IMR-90 (cell line): ENCODE results near the gene DNMT3B.

Experiments
- BHLHE40 ChIP-seq: fragments of 150-350 bp; IDR thresholded peaks from 2 replicates; pipeline ENCODE4 v1.6.1; 2016; ENCODE audit warnings: mild to moderate bottlenecking, low read depth, low read length
- CEBPB ChIP-seq: IDR thresholded peaks from 2 replicates; pipeline ENCODE4 v1.6.1; 2012; ENCODE audit warnings: low read depth, low read length, improper control_type of control experiment
- CHD1 ChIP-seq: IDR thresholded peaks from 2 replicates; pipeline ENCODE4 v1.6.1; 2012; ENCODE audit warnings: low read depth, low read length, improper control_type of control experiment
- MAFK ChIP-seq: IDR thresholded peaks from 2 replicates; pipeline ENCODE4 v1.6.1; 2012; ENCODE audit warnings: low read depth, low read length, improper control_type of control experiment
- MAZ ChIP-seq: IDR thresholded peaks from 2 replicates; pipeline ENCODE4 v1.6.1; 2012; ENCODE audit warnings: low read depth, mild to moderate bottlenecking, low read length, improper control_type of control experiment, moderate library complexity, borderline replicate concordance
- MXI1 ChIP-seq: IDR thresholded peaks from 2 replicates; pipeline ENCODE4 v1.6.1; 2012; ENCODE audit warnings: low read depth, mild to moderate bottlenecking, low read length, moderate library complexity, borderline replicate concordance
- NFE2L2 ChIP-seq: fragments of 150-350 bp; IDR thresholded peaks from 2 replicates; pipeline ENCODE4 v1.6.1; 2016; ENCODE audit warnings: low read depth, mild to moderate bottlenecking, low read length
- POLR2A ChIP-seq: IDR thresholded peaks from 2 replicates; pipeline ENCODE4 v1.6.1; 2012; ENCODE audit warnings: mild to moderate bottlenecking, low read depth, low read length
- RAD21 ChIP-seq: IDR thresholded peaks from 2 replicates; pipeline ENCODE4 v1.6.1; 2012; ENCODE audit warnings: low read length, improper control_type of control experiment
- RCOR1 ChIP-seq: IDR thresholded peaks from 2 replicates; pipeline ENCODE4 v1.6.1; 2012; ENCODE audit warnings: mild to moderate bottlenecking, low read length, improper control_type of control experiment; ENCODE audit not compliant: insufficient replicate concordance
- RFX5 ChIP-seq: IDR thresholded peaks from 2 replicates; pipeline ENCODE4 v1.8.0; 2012; ENCODE audit warnings: low read depth, mild to moderate bottlenecking, low read length, moderate library complexity
- SMC3 ChIP-seq: fragments of 150-350 bp; IDR thresholded peaks from 2 replicates; pipeline ENCODE4 v1.6.1; 2016; ENCODE audit warnings: low read depth, mild to moderate bottlenecking, antibody characterized with exemption, low read length, moderate library complexity
- TF ChIP-seq, protein P1 (sequence below): conservative IDR thresholded peaks from 2 replicates; pipeline ENCODE4 v1.5.1; 2012; ENCODE audit warnings: mild to moderate bottlenecking, low read depth, low read length, improper control_type of control experiment
- TF ChIP-seq, protein P2 (sequence below): fragments of 150-350 bp; IDR thresholded peaks from 2 replicates; pipeline ENCODE4 v1.6.1; 2017; ENCODE audit warnings: mild to moderate bottlenecking, antibody characterized with exemption, low read length, low read depth

DNA sequence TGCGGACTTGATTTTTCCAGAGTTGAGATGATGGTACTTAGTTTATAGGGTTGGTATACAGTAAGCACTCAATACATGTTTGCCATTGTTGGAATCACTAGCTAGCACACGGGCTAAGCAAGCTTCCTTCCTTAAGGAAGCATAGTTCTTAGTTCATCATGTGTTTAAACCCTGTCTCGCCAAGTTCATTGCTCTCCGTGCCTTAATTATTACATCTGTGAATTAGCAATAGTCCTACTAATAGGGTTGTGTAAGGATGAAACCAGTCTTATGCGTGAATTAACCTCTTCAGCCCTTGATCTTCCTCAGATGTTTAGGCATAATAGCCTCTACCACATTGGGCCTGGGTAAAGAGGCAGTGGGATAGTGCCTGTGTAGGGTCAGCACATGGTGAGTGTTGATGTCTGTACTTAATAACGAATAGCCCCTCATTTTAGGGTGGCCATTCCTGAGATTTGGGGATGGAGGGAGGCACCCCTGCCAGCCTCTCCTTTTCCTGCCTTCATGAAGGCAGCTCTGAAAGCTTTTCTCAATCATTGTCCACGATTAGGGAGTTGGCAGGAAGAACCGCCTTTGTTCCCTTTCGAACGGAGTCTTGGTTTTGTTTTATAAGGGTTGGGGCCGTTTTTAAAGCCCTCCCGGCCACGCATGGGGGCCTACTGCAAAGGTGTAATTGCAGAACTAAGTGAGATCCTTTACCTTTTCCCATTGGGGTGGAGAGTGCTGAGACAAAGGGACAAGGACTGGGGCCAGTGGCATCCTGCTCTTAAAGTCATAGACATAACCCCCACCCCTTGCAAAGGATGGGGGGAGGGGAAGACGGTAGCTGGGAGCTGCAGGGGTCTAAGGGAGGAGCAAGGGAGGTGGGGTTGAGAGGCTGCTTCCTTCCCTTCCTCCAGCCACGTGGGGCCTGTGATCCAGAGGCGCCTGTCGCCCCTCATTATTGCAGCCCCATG, 2.1 kb downstream of the DNMT3B start:
- TF ChIP-seq, protein P1, sequence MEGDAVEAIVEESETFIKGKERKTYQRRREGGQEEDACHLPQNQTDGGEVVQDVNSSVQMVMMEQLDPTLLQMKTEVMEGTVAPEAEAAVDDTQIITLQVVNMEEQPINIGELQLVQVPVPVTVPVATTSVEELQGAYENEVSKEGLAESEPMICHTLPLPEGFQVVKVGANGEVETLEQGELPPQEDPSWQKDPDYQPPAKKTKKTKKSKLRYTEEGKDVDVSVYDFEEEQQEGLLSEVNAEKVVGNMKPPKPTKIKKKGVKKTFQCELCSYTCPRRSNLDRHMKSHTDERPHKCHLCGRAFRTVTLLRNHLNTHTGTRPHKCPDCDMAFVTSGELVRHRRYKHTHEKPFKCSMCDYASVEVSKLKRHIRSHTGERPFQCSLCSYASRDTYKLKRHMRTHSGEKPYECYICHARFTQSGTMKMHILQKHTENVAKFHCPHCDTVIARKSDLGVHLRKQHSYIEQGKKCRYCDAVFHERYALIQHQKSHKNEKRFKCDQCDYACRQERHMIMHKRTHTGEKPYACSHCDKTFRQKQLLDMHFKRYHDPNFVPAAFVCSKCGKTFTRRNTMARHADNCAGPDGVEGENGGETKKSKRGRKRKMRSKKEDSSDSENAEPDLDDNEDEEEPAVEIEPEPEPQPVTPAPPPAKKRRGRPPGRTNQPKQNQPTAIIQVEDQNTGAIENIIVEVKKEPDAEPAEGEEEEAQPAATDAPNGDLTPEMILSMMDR = no peak
- TF ChIP-seq CEBPB = no peak
- no peak for TF ChIP-seq MAFK
- TF ChIP-seq SMC3 = no peak
- TF ChIP-seq, protein P2, sequence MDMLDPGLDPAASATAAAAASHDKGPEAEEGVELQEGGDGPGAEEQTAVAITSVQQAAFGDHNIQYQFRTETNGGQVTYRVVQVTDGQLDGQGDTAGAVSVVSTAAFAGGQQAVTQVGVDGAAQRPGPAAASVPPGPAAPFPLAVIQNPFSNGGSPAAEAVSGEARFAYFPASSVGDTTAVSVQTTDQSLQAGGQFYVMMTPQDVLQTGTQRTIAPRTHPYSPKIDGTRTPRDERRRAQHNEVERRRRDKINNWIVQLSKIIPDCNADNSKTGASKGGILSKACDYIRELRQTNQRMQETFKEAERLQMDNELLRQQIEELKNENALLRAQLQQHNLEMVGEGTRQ = no peak
- no peak for TF ChIP-seq RCOR1
- TF ChIP-seq POLR2A = no peak
- no peak for TF ChIP-seq RFX5
- no peak for TF ChIP-seq RAD21
- TF ChIP-seq CHD1 = no peak
- TF ChIP-seq MXI1 = no peak
- no peak for TF ChIP-seq NFE2L2
- TF ChIP-seq MAZ = no peak
- TF ChIP-seq BHLHE40 = no peak
